HCT116 (cell line): ENCODE data around the gene WDFY2. TPM values are rescaled to one million over a fixed set of nuclear protein-coding genes. Genes with fewer than 3 reads are reported as not detected.

Experiments used
- ATAC-seq: fragments of 200-7000 bp; cut with Tn5 transposase; 2 replicates; pipeline ENCODE4 v1.9.1; 2020; ENCODE audit warnings: mild to moderate bottlenecking, moderate library complexity
- BruUV-seq: library from RNA; stranded (reverse); fragments of 400-500 nt; replicated peaks from 2 replicates; lab custom pipeline; 2021; lab: Mats Ljungman, UMichigan
- CTCF ChIA-PET: fragments of 300-600 bp; sonication (Branson Sonifier 250); formaldehyde crosslinking; loops from one replicate; lab custom pipeline; 2021; ENCODE audit warnings: antibody characterized with exemption; lab: Charles Lee
- POLR2A ChIA-PET: fragments of 300-600, 350-600 bp; sonication (Branson Sonifier 250); formaldehyde crosslinking; loops from one replicate; lab custom pipeline; 2021; ENCODE audit warnings: antibody characterized with exemption; lab: Charles Lee
- RAD21 ChIA-PET, 2 experiments: fragments of 300-600 bp; sonication (Branson Sonifier 250); formaldehyde crosslinking; loops; one replicate each; lab custom pipeline; 2023; ENCODE audit warnings: low total read pairs in 2 of 2; ENCODE audit not compliant: uncharacterized antibody in 2 of 2, unreplicated experiment in 2 of 2, low non-redundant PET in 1 of 2; lab: Charles Lee
- DNase-seq: peaks from one replicate; pipeline ENCODE4 v3.0.0-alpha.2; 2010; ENCODE audit warnings: low read depth, low spot score
- H2AFZ ChIP-seq: fragments of 200-600 bp; shearing (Covaris generic), sonication (generic); 2 replicates; pipeline ENCODE4 v1.6.1; 2017; ENCODE audit warnings: low read depth, mixed run types, mixed read lengths, antibody characterized with exemption, low read length; ENCODE audit not compliant: poor library complexity, severe bottlenecking
- H3K27ac ChIP-seq: 2 replicates; pipeline ENCODE4 v1.5.1; 2012; ENCODE audit warnings: low read depth, low read length
- H3K27me3 ChIP-seq: fragments of 200-600 bp; sonication (generic); 2 replicates; pipeline ENCODE4 v1.6.1; 2016; ENCODE audit warnings: mixed run types, low read length, mixed read lengths; ENCODE audit not compliant: insufficient read depth
- H3K36me3 ChIP-seq, 2 experiments: fragments of 200-500 bp in 1 of 2; fragments of 200-600 bp in 1 of 2; sonication (Bioruptor generic) in 1 of 2; sonication (generic) in 1 of 2; 2 replicates each; pipeline versions ENCODE4 v1.5.1 to v1.6.1; 2014 to 2016; ENCODE audit warnings: low read length in 2 of 2, inconsistent platforms in 1 of 2, mixed read lengths in 1 of 2, mixed run types in 1 of 2; ENCODE audit not compliant: insufficient read depth in 2 of 2, control insufficient read depth in 1 of 2
- H3K4me1 ChIP-seq, 2 experiments: fragments of 200-600 bp in 1 of 2; sonication (generic) in 1 of 2; 2 replicates each; pipeline versions ENCODE4 v1.5.1 to v1.6.1; 2012 to 2017; ENCODE audit warnings: low read length in 2 of 2, inconsistent platforms in 1 of 2, mild to moderate bottlenecking in 1 of 2, mixed read lengths in 1 of 2, mixed run types in 1 of 2, moderate library complexity in 1 of 2; ENCODE audit not compliant: insufficient read depth in 2 of 2, control insufficient read depth in 1 of 2
- H3K4me2 ChIP-seq: fragments of 200-600 bp; sonication (generic); 2 replicates; pipeline ENCODE4 v1.6.1; 2017; ENCODE audit warnings: mixed run types, low read length, mixed read lengths
- H3K4me3 ChIP-seq, 2 experiments: fragments of 200-600 bp in 1 of 2; sonication (generic) in 1 of 2; replicated peaks in 1 of 2; 2 replicates each; pipeline ENCODE4 v1.5.1; 2011 to 2016; ENCODE audit warnings: low read length in 2 of 2, control low read depth in 1 of 2, low read depth in 1 of 2, mild to moderate bottlenecking in 1 of 2, mixed read lengths in 1 of 2, mixed run types in 1 of 2
- H3K79me2 ChIP-seq: fragments of 200-600 bp; sonication (generic); 2 replicates; pipeline ENCODE4 v1.6.1; 2017; ENCODE audit warnings: mild to moderate bottlenecking, mixed run types, low read length, moderate library complexity, mixed read lengths; ENCODE audit not compliant: insufficient read depth
- H3K9ac ChIP-seq: fragments of 200-600 bp; sonication (generic); 2 replicates; pipeline ENCODE4 v1.6.1; 2016; ENCODE audit warnings: low read length, mixed read lengths
- H3K9me2 ChIP-seq: fragments of 200-600 bp; sonication (generic), shearing (Covaris generic); 2 replicates; pipeline ENCODE4 v1.6.1; 2017; ENCODE audit warnings: mixed run types, mild to moderate bottlenecking, moderate library complexity; ENCODE audit not compliant: insufficient read depth
- H3K9me3 ChIP-seq, 2 experiments: fragments of 200-500 bp in 1 of 2; fragments of 200-600 bp in 1 of 2; sonication (Bioruptor generic) in 1 of 2; sonication (generic) in 1 of 2; 2 replicates each; pipeline ENCODE4 v1.6.1; 2014 to 2017; ENCODE audit warnings: low read length in 2 of 2, mixed read lengths in 2 of 2, inconsistent platforms in 1 of 2, low read depth in 1 of 2, mild to moderate bottlenecking in 1 of 2, mixed run types in 1 of 2, moderate library complexity in 1 of 2; ENCODE audit not compliant: control insufficient read depth in 1 of 2, insufficient read depth in 1 of 2
- H4K20me1 ChIP-seq: fragments of 200-600 bp; sonication (generic), shearing (Covaris generic); 2 replicates; pipeline ENCODE4 v1.6.1; 2017; ENCODE audit warnings: mixed run types, mild to moderate bottlenecking, moderate library complexity; ENCODE audit not compliant: insufficient read depth
- CBX3 ChIP-seq: IDR thresholded peaks from 2 replicates; pipeline ENCODE4 v1.6.1; 2012; ENCODE audit warnings: low read depth
- CEBPB ChIP-seq: IDR thresholded peaks from 2 replicates; pipeline ENCODE4 v1.6.1; 2012; ENCODE audit warnings: low read depth
- EGR1 ChIP-seq: IDR thresholded peaks from 2 replicates; pipeline ENCODE4 v1.6.1; 2012; ENCODE audit warnings: low read depth
- ELF1 ChIP-seq: IDR thresholded peaks from 2 replicates; pipeline ENCODE4 v1.6.1; 2012; ENCODE audit warnings: low read depth, borderline replicate concordance
- EZH2 ChIP-seq: fragments of 200-600 bp; sonication (generic); IDR thresholded peaks from 2 replicates; pipeline ENCODE4 v1.6.1; 2017; ENCODE audit warnings: antibody characterized with exemption, mixed run types
- EZH2phosphoT487 ChIP-seq: fragments of 200-600 bp; IDR thresholded peaks from 2 replicates; pipeline ENCODE4 v1.6.1; 2018; ENCODE audit warnings: antibody characterized with exemption, borderline replicate concordance
- JUND ChIP-seq: IDR thresholded peaks from 2 replicates; pipeline ENCODE4 v1.6.1; 2012
- MAX ChIP-seq: IDR thresholded peaks from 2 replicates; pipeline ENCODE4 v1.6.1; 2012
- POLR2A ChIP-seq: IDR thresholded peaks from 2 replicates; pipeline ENCODE4 v1.7.0; 2011; ENCODE audit warnings: borderline replicate concordance; ENCODE audit not compliant: insufficient read depth, insufficient read length; ENCODE audit errors: extremely low read depth
- POLR2AphosphoS5 ChIP-seq: IDR thresholded peaks from 2 replicates; pipeline ENCODE4 v1.6.1; 2011; ENCODE audit warnings: mild to moderate bottlenecking, low read depth, low read length, moderate library complexity
- RAD21 ChIP-seq: IDR thresholded peaks from 2 replicates; pipeline ENCODE4 v1.6.1; 2012; ENCODE audit warnings: low read depth, mild to moderate bottlenecking
- SIN3A ChIP-seq: IDR thresholded peaks from 2 replicates; pipeline ENCODE4 v1.6.1; 2012; ENCODE audit warnings: low read depth
- ZFX ChIP-seq: fragments of 450-650 bp; IDR thresholded peaks from 2 replicates; pipeline ENCODE4 v1.6.1; 2017
- ZNF274 ChIP-seq: fragments of 200-500 bp; sonication (Bioruptor generic); IDR thresholded peaks from 2 replicates; pipeline ENCODE4 v1.6.1; 2014; ENCODE audit warnings: mild to moderate bottlenecking, low read depth, low read length, inconsistent platforms
- intact Hi-C: fragments of 100-400 bp; cut with micrococcal nuclease; formaldehyde crosslinking; loops from 2 replicates; pipeline ENCODE4 v1.10.0; 2022
- total RNA-seq: library from RNA; stranded (reverse); gene quantifications from one replicate; pipeline ENCODE4 v1.2.1, GENCODE V29; 2021; ENCODE audit not compliant: unreplicated experiment
- TF ChIP-seq, protein P1 (sequence below): IDR thresholded peaks from 2 replicates; pipeline ENCODE4 v1.6.1; 2012; ENCODE audit warnings: low read depth

WDFY2 gene
- total RNA-seq, 1 experiment from 2014 or later = 6.1 TPM

- TF ChIP-seq EZH2 = no peak
- TF ChIP-seq POLR2AphosphoS5 = no peak
- no peak for TF ChIP-seq EZH2phosphoT487
- no peak for TF ChIP-seq JUND
- no peak for TF ChIP-seq CBX3
- TF ChIP-seq ZFX = no peak
- TF ChIP-seq MAX = no peak
- TF ChIP-seq RAD21 = no peak
- TF ChIP-seq SIN3A = no peak
- TF ChIP-seq CEBPB = no peak
- no peak for TF ChIP-seq EGR1
- no peak for TF ChIP-seq POLR2A
- TF ChIP-seq, all 23 proteins: peak for 0
Measured at GRCh38 chr13:51665456-51665855, 81.2 kb downstream of the WDFY2 start (continued).

DNA sequence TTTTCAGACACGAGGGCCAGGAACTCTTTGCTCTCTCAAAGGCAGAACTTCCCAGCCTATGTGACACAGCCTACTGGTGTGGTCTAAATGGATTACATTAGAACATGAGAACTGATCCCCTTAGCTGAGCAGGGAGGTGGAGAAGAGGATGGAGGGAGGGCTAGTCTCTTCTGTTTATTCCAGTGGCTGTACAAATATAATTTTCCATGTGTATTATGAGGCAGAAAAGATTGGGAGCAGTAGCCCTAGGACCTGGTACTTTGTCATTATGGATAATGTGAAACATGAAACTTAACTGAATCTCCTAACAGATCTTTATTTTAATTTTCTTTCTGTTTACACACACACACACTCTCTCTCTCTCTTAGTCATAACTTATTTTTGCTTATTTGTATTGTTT is 82.1 kb downstream of the WDFY2 start:
- TF ChIP-seq JUND = no peak
- no peak for TF ChIP-seq ELF1
- TF ChIP-seq ZNF274 = no peak
- no peak for TF ChIP-seq CBX3
- no peak for TF ChIP-seq POLR2A
- TF ChIP-seq, protein P1, sequence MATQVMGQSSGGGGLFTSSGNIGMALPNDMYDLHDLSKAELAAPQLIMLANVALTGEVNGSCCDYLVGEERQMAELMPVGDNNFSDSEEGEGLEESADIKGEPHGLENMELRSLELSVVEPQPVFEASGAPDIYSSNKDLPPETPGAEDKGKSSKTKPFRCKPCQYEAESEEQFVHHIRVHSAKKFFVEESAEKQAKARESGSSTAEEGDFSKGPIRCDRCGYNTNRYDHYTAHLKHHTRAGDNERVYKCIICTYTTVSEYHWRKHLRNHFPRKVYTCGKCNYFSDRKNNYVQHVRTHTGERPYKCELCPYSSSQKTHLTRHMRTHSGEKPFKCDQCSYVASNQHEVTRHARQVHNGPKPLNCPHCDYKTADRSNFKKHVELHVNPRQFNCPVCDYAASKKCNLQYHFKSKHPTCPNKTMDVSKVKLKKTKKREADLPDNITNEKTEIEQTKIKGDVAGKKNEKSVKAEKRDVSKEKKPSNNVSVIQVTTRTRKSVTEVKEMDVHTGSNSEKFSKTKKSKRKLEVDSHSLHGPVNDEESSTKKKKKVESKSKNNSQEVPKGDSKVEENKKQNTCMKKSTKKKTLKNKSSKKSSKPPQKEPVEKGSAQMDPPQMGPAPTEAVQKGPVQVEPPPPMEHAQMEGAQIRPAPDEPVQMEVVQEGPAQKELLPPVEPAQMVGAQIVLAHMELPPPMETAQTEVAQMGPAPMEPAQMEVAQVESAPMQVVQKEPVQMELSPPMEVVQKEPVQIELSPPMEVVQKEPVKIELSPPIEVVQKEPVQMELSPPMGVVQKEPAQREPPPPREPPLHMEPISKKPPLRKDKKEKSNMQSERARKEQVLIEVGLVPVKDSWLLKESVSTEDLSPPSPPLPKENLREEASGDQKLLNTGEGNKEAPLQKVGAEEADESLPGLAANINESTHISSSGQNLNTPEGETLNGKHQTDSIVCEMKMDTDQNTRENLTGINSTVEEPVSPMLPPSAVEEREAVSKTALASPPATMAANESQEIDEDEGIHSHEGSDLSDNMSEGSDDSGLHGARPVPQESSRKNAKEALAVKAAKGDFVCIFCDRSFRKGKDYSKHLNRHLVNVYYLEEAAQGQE = no peak
- TF ChIP-seq EZH2 = no peak
- peaks cover 0 to 8% of the 10 kb centered on the region in 2 experiments; a peak in 1 of 4 replicates for H3K4me1 ChIP-seq
- no peaks in the 10 kb centered on the region for H3K9me2 ChIP-seq
- no peak overlapping the region for H2AFZ ChIP-seq
- H3K79me2 ChIP-seq = no peaks in the 10 kb centered on the region
- no peaks in the 10 kb centered on the region for H3K36me3 ChIP-seq
- H3K9ac ChIP-seq = no peak overlapping the region
- BruUV-seq = no TSS peak
- POLR2A ChIA-PET = no interaction called here
- intact Hi-C loops = no loop called here
- CTCF ChIA-PET = no interaction called here
- no peaks in the 10 kb centered on the region for H3K9me3 ChIP-seq
- no peak overlapping the region for H3K27ac ChIP-seq
- H4K20me1 ChIP-seq = no peaks in the 10 kb centered on the region
- no peaks in the 10 kb centered on the region for H3K27me3 ChIP-seq
- no peak overlapping the region for H3K4me3 ChIP-seq
- no peak for DNase-seq
- H3K4me2 ChIP-seq = no peak overlapping the region
- ATAC-seq = no peak
- RAD21 ChIA-PET = no interaction called here
